NB4 (cell line): ENCODE results near the gene PLPP3.

Source experiments
- DNase-seq: peaks from one replicate; pipeline ENCODE4 v3.0.0; 2010; ENCODE audit warnings: low read depth
- H3K4me3 ChIP-seq: one replicate; pipeline ENCODE4 v1.5.1; 2011; ENCODE audit warnings: mild to moderate bottlenecking, low read depth, low read length, moderate library complexity
- MYC ChIP-seq: IDR thresholded peaks from 2 replicates; pipeline ENCODE4 v1.6.1; 2011; ENCODE audit warnings: low read depth, low read length
- POLR2A ChIP-seq: IDR thresholded peaks from 2 replicates; pipeline ENCODE4 v1.6.1; 2011; ENCODE audit warnings: mild to moderate bottlenecking; ENCODE audit not compliant: insufficient read length; ENCODE audit errors: extremely low read depth
- TF ChIP-seq, protein P1 (sequence below): IDR thresholded peaks from one replicate; pipeline ENCODE4 v1.5.1; 2012; ENCODE audit warnings: low read depth, low read length
- TF ChIP-seq, protein P2 (sequence below): IDR thresholded peaks from 2 replicates; pipeline ENCODE4 v1.6.1; 2011; ENCODE audit warnings: low read depth, low read length

Gene PLPP3

DNA sequence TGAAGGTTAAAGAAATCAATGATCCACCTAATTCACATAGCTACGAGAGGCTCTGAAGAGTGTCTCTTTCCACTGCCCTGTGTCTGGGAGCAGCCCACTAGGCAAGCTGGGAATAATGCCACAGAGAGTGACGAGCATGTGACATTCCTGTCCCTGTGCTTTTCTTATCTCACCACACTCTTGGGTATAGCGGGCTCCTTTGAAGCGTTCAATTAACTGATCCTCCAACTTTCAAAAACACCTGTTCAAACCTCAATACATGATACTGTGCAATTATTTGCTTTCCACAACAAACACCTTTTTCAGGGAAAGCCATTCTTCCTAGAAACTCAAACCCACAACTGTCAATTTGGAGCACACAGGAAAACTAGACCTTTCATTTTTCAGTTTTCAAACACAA is 43.4 kb downstream of the PLPP3 start:
- no peak overlapping the region for H3K4me3 ChIP-seq
- no peak for DNase-seq
- no peak for TF ChIP-seq POLR2A
- TF ChIP-seq, protein P1, sequence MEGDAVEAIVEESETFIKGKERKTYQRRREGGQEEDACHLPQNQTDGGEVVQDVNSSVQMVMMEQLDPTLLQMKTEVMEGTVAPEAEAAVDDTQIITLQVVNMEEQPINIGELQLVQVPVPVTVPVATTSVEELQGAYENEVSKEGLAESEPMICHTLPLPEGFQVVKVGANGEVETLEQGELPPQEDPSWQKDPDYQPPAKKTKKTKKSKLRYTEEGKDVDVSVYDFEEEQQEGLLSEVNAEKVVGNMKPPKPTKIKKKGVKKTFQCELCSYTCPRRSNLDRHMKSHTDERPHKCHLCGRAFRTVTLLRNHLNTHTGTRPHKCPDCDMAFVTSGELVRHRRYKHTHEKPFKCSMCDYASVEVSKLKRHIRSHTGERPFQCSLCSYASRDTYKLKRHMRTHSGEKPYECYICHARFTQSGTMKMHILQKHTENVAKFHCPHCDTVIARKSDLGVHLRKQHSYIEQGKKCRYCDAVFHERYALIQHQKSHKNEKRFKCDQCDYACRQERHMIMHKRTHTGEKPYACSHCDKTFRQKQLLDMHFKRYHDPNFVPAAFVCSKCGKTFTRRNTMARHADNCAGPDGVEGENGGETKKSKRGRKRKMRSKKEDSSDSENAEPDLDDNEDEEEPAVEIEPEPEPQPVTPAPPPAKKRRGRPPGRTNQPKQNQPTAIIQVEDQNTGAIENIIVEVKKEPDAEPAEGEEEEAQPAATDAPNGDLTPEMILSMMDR = no peak
- TF ChIP-seq MYC = no peak
- TF ChIP-seq, protein P2, sequence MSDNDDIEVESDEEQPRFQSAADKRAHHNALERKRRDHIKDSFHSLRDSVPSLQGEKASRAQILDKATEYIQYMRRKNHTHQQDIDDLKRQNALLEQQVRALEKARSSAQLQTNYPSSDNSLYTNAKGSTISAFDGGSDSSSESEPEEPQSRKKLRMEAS = no peak

DNA sequence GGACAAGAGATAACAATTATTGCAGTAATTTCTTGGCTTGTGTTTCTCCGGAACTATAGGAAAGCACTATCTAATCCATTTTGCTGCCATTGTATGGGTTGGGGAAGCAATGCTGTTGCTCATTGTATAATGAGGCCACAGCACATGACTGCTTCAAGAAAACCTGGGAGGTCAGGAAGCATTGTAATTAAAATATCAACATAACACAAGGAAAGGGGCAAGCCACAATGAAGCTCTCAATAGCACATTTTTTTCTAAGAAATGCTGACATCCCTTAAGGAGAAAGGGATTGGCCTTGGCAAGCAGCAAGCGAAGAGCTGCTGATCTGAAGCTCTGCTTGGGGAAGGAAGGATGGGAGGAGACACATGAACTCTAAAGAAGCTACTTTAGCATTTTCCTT is 44.0 kb downstream of the PLPP3 start:
- DNase-seq = no peak
- no peak overlapping the region for H3K4me3 ChIP-seq
- TF ChIP-seq, protein P1 = no peak
- TF ChIP-seq POLR2A (no peak), MYC (no peak)
- TF ChIP-seq, protein P2 = no peak

- no peak for DNase-seq
- TF ChIP-seq, protein P1 = no peak
- TF ChIP-seq MYC (no peak), POLR2A (no peak)
- TF ChIP-seq, protein P2 = no peak
- no peak overlapping the region for H3K4me3 ChIP-seq
Observed at GRCh38 chr1:56534130-56534651, 45.2 kb downstream of the PLPP3 start.

- DNase-seq = no peak
- TF ChIP-seq MYC = no peak
- no peak for TF ChIP-seq POLR2A
- no peak overlapping the region for H3K4me3 ChIP-seq
Observed at GRCh38 chr1:56533621-56534020, 45.7 kb downstream of the PLPP3 start.

DNA sequence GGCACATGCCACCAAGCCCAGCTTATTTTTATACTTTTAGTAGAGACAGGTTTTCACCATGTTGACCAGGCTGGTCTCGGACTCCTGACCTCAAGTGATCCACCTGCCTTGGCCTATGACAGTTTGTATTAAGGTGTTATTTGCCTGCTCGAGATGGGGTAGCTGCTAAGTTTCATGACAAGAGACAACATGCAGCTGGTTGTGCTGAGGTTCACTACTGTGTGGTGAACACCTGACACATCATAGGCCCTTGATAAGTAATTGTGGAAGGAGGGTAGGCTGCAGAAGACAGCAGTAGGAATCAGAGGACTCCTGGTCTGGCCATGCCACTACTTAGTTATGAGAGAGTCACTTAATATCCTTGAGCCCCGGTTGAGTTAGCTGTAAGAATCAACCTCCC is 46.2 kb downstream of the PLPP3 start:
- no peak overlapping the region for H3K4me3 ChIP-seq
- no peak for DNase-seq
- TF ChIP-seq, protein P2 = no peak
- TF ChIP-seq POLR2A (no peak), MYC (no peak)
- TF ChIP-seq, protein P1 = no peak

DNA sequence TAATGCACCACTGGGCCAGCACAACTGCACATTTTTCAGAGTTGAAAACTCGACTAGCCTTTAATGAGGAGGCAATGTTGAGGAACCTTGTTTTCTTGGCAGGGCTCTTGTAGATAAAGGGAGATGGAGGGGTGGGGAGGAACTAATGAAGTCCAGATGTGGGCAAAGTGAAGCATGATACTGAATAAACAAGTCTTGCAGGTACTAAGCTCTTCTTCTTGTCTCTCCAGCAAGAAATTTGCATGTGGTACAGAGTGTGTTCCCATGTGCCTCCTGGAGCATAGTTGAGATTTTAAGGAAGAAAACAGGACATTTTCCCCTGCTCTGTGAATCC is 47.0 kb downstream of the PLPP3 start:
- no peak for DNase-seq
- TF ChIP-seq, protein P2 = no peak
- TF ChIP-seq, protein P1 = no peak
- no peak for TF ChIP-seq MYC
- TF ChIP-seq POLR2A = no peak

More for the DNA sequence above, 47.0 kb downstream of the PLPP3 start:
- H3K4me3 ChIP-seq = no peak overlapping the region
